ENCODE results near the gene USP9X. TPM values are rescaled to one million over a fixed set of nuclear protein-coding genes. Genes with fewer than 3 reads are reported as not detected.

USP9X gene
- total RNA-seq, 1 donor from 2014 or later = 80.4 TPM

DNA sequence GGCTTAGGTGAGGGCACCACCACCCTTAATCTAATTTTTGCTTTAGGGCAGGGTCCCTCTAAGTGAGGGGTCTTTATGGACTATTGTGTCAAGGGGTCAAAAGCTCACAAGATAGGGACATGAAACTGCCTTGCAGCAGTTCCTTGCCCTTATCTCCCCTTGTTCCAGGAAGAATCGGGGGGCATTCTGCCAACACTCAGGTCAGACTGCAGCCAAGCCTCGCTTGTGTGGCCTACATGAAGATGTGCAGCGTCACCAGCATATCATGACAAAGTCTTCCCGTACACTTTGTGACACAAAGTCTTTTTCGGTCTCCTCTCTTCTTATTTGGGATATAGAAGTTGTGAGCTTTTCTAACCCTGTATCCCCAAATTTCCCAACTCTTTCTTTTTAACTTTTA, 17.5 kb upstream of the USP9X start:
- Mint-ChIP-seq H3K36me3 (ENCODE audit: unreplicated experiment) (no peaks in the 10 kb centered on the region), H3K4me1 (ENCODE audit: unreplicated experiment) (peaks cover 4% of the 10 kb centered on the region), H3K27me3 (ENCODE audit: unreplicated experiment) (no peaks in the 10 kb centered on the region), H3K4me3 (ENCODE audit: unreplicated experiment) (no peak overlapping the region), H3K9me3 (ENCODE audit: unreplicated experiment) (no peaks in the 10 kb centered on the region), H3K27ac (ENCODE audit: unreplicated experiment) (no peak overlapping the region)
- TF ChIP-seq, protein P1, sequence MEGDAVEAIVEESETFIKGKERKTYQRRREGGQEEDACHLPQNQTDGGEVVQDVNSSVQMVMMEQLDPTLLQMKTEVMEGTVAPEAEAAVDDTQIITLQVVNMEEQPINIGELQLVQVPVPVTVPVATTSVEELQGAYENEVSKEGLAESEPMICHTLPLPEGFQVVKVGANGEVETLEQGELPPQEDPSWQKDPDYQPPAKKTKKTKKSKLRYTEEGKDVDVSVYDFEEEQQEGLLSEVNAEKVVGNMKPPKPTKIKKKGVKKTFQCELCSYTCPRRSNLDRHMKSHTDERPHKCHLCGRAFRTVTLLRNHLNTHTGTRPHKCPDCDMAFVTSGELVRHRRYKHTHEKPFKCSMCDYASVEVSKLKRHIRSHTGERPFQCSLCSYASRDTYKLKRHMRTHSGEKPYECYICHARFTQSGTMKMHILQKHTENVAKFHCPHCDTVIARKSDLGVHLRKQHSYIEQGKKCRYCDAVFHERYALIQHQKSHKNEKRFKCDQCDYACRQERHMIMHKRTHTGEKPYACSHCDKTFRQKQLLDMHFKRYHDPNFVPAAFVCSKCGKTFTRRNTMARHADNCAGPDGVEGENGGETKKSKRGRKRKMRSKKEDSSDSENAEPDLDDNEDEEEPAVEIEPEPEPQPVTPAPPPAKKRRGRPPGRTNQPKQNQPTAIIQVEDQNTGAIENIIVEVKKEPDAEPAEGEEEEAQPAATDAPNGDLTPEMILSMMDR (IDR thresholded peaks at IDR 0.05) = no peak
- DNase-seq (ENCODE audit: extremely low spot score, unreplicated experiment) = no peak

DNA sequence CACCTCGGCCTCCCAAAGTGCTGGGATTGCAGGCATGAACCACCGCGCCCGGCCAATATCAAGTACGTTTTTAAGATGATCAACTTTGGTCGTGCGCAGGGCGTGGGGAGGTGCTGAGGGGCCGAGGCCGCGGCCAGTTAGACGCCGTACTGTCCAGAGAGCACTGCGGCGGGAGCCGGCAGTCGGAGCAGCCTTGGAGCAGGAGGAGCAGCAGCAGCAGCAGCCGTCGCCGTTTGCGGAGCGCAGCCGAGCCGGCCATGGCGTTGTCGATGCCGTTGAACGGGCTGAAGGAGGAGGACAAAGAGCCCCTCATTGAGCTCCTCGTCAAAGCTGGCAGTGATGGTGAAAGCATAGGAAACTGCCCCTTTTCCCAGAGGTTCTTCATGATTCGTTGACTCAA, 8.5 kb upstream of the USP9X start:
- TF ChIP-seq, protein P1 (IDR thresholded peaks at IDR 0.05) = no peak
- Mint-ChIP-seq H3K4me3 (ENCODE audit: unreplicated experiment) (no peak overlapping the region), H3K9me3 (ENCODE audit: unreplicated experiment) (no peaks in the 10 kb centered on the region), H3K4me1 (ENCODE audit: unreplicated experiment) (no peaks in the 10 kb centered on the region), H3K36me3 (ENCODE audit: unreplicated experiment) (no peaks in the 10 kb centered on the region), H3K27me3 (ENCODE audit: unreplicated experiment) (no peaks in the 10 kb centered on the region), H3K27ac (ENCODE audit: unreplicated experiment) (no peak overlapping the region)
- DNase-seq (ENCODE audit: extremely low spot score, unreplicated experiment) = no peak

DNA sequence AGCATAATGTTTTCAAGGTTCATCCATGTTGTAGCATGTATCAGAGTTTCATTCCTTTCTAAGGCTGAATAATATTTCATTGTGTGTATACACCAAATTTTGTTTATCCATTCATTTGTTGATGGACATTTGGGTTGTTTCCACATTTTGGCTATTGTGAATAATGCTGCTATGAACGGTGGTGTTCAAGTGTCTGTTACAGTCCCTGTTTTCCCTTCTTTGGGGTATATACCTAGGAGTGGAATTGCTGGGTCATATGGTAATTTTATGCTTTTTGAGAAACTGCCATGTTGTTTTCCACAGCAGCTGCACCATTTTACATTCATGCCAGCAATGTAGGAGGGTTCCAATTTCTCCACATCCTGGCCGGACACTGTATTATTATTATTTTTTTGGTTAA, 3.4 kb upstream of the USP9X start:
- Mint-ChIP-seq H3K4me1 (ENCODE audit: unreplicated experiment) (no peaks in the 10 kb centered on the region), H3K36me3 (ENCODE audit: unreplicated experiment) (peaks cover 2% of the 10 kb centered on the region), H3K27me3 (ENCODE audit: unreplicated experiment) (no peaks in the 10 kb centered on the region), H3K9me3 (ENCODE audit: unreplicated experiment) (no peaks in the 10 kb centered on the region), H3K4me3 (ENCODE audit: unreplicated experiment) (no peak overlapping the region), H3K27ac (ENCODE audit: unreplicated experiment) (no peak overlapping the region)
- TF ChIP-seq, protein P1 (IDR thresholded peaks at IDR 0.05) = no peak
- DNase-seq (ENCODE audit: extremely low spot score, unreplicated experiment) = no peak

GRCh38 chrX:41082783-41083182, 2.5 kb upstream of the USP9X start:
- no peak for DNase-seq (ENCODE audit: extremely low spot score, unreplicated experiment)
- Mint-ChIP-seq H3K27me3 (ENCODE audit: unreplicated experiment) (no peaks in the 10 kb centered on the region), H3K36me3 (ENCODE audit: unreplicated experiment) (peaks cover 3% of the 10 kb centered on the region), H3K9me3 (ENCODE audit: unreplicated experiment) (no peaks in the 10 kb centered on the region), H3K4me1 (ENCODE audit: unreplicated experiment) (no peaks in the 10 kb centered on the region), H3K27ac (ENCODE audit: unreplicated experiment) (no peak overlapping the region), H3K4me3 (ENCODE audit: unreplicated experiment) (no peak overlapping the region)
- TF ChIP-seq, protein P1 (IDR thresholded peaks at IDR 0.05) = no peak

- Mint-ChIP-seq H3K4me1 (ENCODE audit: unreplicated experiment) (peaks cover 12% of the 10 kb centered on the region), H3K4me3 (ENCODE audit: unreplicated experiment) (peak overlapping the region; percentile 80), H3K27ac (ENCODE audit: unreplicated experiment) (peak overlapping the region; percentile 99), H3K27me3 (ENCODE audit: unreplicated experiment) (no peaks in the 10 kb centered on the region), H3K9me3 (ENCODE audit: unreplicated experiment) (no peaks in the 10 kb centered on the region), H3K36me3 (ENCODE audit: unreplicated experiment) (peaks cover 3% of the 10 kb centered on the region)
- TF ChIP-seq, protein P1 (IDR thresholded peaks at IDR 0.05) = no peak
- DNase-seq (ENCODE audit: extremely low spot score, unreplicated experiment) = peak; percentile 98
These were observed 977 bp upstream of the USP9X start for GRCh38 chrX:41084044-41084892.

All from osteocyte (in vitro differentiated cells).